HG03025 (cell line): Measurements from ENCODE around the gene ZNF740.

Source experiments
- ATAC-seq: cut with Tn5 transposase; IDR thresholded peaks from one replicate; pipeline ENCODE4 v1.9.1; 2021; ENCODE audit warnings: mild to moderate bottlenecking, moderate library complexity; ENCODE audit not compliant: unreplicated experiment, low FRiP score

ZNF740 gene

DNA sequence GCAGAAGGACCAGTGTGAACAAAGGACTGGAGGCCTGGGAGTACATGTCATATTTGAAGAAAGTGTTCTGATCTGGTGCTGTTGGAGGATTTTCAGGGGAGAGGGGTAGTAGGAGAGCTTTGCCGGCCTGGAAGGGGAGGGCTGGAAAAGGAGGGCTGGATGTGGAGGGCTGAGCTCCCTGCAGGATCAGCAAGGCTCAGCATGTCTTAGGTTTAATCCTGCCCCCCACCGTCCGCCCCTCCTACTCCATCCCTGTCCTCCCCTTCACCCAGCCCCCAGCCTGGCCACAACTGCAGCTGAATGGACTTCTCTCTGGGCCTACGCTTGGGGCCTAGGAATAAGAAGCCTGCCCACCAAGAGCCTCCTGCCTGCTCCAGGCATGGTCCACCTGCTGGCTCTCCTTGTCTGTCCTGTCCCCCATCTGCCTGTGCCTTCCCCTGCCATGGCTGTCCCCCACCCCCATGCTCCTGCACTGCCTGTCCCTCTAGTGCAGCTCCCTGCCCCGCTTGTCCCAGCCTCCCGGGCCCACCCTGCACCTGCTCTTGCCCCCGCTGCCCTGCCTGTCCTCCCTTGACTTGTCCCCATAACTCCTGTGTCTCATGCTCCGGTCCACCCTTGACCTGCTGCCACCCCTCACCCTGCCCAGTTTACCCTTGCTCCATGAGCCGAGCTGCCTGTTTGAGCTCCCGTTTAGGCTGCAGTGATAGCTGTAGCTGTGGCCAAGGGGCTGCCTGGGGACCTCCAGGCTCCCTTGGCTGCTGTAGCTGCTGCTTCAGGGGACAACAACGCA lies 61.3 kb downstream of the ZNF740 start:
- no peak for ATAC-seq

DNA sequence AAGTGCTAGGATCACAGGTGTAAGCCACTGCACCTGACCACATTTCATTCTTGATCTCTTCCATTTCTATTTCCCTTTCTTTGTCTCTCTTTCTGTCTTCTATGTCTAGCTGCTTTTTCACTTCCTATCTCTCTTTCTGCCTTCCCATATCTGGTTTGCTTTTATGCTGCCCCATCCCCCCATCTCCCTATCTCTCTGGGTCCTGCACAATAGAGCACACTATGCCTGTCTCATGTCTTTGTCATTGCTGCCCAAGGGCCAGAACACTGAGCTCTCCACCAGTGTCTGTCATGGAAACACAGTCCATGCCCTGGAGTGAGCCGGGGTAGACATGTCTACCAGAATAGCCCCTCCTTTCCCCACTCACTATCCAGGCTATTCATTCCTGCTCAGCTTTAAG lies 63.8 kb downstream of the ZNF740 start:
- ATAC-seq = no peak
